SU-DHL-6 (cell line): ENCODE data around the gene ABTB1.

ENCODE experiments used
- H2AFZ ChIP-seq: fragments of 200-600 bp; sonication (generic); 2 replicates; pipeline ENCODE4 v1.6.1; 2014; ENCODE audit warnings: low read depth, mild to moderate bottlenecking, moderate library complexity, mixed read lengths, antibody characterized with exemption, low read length; ENCODE audit not compliant: severe bottlenecking
- H3F3A ChIP-seq: fragments of 200-600 bp; shearing (Covaris generic); 2 replicates; pipeline ENCODE4 v1.6.0; 2016; ENCODE audit warnings: antibody characterized with exemption, mild to moderate bottlenecking; ENCODE audit not compliant: insufficient read depth
- H3K27ac ChIP-seq: fragments of 200-600 bp; sonication (generic); 2 replicates; pipeline ENCODE4 v1.5.1; 2016; ENCODE audit warnings: low read depth, mild to moderate bottlenecking, low read length, moderate library complexity, mixed read lengths
- H3K27me3 ChIP-seq: fragments of 200-600 bp; sonication (generic), shearing (Covaris generic); 2 replicates; pipeline ENCODE4 v1.6.0; 2014; ENCODE audit warnings: mild to moderate bottlenecking, low read length
- H3K36me3 ChIP-seq: fragments of 200-600 bp; sonication (generic); 2 replicates; pipeline ENCODE4 v1.6.1; 2014; ENCODE audit warnings: mild to moderate bottlenecking, low read length, mixed read lengths
- H3K4me2 ChIP-seq: fragments of 300-600, 200-600 bp; shearing (Covaris generic), sonication (generic); 2 replicates; pipeline ENCODE4 v1.6.0; 2014; ENCODE audit warnings: low read length, low read depth, mild to moderate bottlenecking; ENCODE audit not compliant: poor library complexity, severe bottlenecking
- H3K4me3 ChIP-seq: fragments of 200-600 bp; sonication (generic); 2 replicates; pipeline ENCODE4 v1.5.1; 2014; ENCODE audit warnings: antibody characterized with exemption, low read length, mild to moderate bottlenecking, mixed read lengths; ENCODE audit not compliant: insufficient read depth, poor library complexity, severe bottlenecking
- H3K79me2 ChIP-seq: fragments of 200-600 bp; sonication (generic); 2 replicates; pipeline ENCODE4 v1.6.1; 2014; ENCODE audit warnings: mild to moderate bottlenecking, low read length, moderate library complexity; ENCODE audit not compliant: insufficient read depth
- H3K9ac ChIP-seq: fragments of 200-600 bp; sonication (generic); 2 replicates; pipeline ENCODE4 v1.7.0; 2014; ENCODE audit warnings: mild to moderate bottlenecking, low read length
- H3K9me2 ChIP-seq: fragments of 200-600 bp; sonication (generic); replicated peaks from 2 replicates; pipeline ENCODE4 v1.6.1; 2014; ENCODE audit warnings: low read length; ENCODE audit not compliant: insufficient read depth
- H3K9me3 ChIP-seq: fragments of 200-600 bp; sonication (generic); 2 replicates; pipeline ENCODE4 v1.6.1; 2014; ENCODE audit warnings: low read length, mixed read lengths; ENCODE audit not compliant: insufficient read depth
- H4K20me1 ChIP-seq: fragments of 200-600 bp; sonication (generic); 2 replicates; pipeline ENCODE4 v1.6.1; 2014; ENCODE audit warnings: low read depth, mild to moderate bottlenecking, antibody characterized with exemption, low read length, moderate library complexity, mixed read lengths
- CTCF ChIP-seq: fragments of 200-600 bp; sonication (generic); IDR thresholded peaks from one replicate; pipeline ENCODE4 v1.5.1; 2017; ENCODE audit warnings: antibody characterized with exemption, mild to moderate bottlenecking, low read length, moderate library complexity; ENCODE audit not compliant: insufficient read depth, poor library complexity, severe bottlenecking
- EZH2phosphoT487 ChIP-seq: fragments of 200-600 bp; sonication (generic), shearing (Covaris generic); conservative IDR thresholded peaks from 2 replicates; pipeline ENCODE4 v1.6.1; 2018; ENCODE audit warnings: mild to moderate bottlenecking, antibody characterized with exemption, low read length, moderate library complexity, mixed read lengths

ABTB1 gene

GRCh38 chr3:127674790-127675189, 2.0 kb downstream of the ABTB1 start:
- H3K4me2 ChIP-seq, result no peak overlapping the region
- no peak for TF ChIP-seq CTCF
- no peak for TF ChIP-seq EZH2phosphoT487

GRCh38 chr3:127675651-127676391, 3.1 kb downstream of the ABTB1 start:
- no peaks in the 10 kb centered on the region for H3F3A ChIP-seq
- H3K79me2 ChIP-seq, result no peaks in the 10 kb centered on the region
- no peak overlapping the region for H3K4me3 ChIP-seq
- no peaks in the 10 kb centered on the region for H3K36me3 ChIP-seq
- H3K9me3 ChIP-seq, result no peaks in the 10 kb centered on the region
- no peaks in the 10 kb centered on the region for H3K27me3 ChIP-seq
- no peak overlapping the region for H3K27ac ChIP-seq
- no peaks in the 10 kb centered on the region for H3K9me2 ChIP-seq
- H2AFZ ChIP-seq, result no peak overlapping the region
- H3K4me2 ChIP-seq, result no peak overlapping the region
- TF ChIP-seq EZH2phosphoT487 (no peak), CTCF (no peak)
- no peaks in the 10 kb centered on the region for H4K20me1 ChIP-seq
- no peak overlapping the region for H3K9ac ChIP-seq

More at GRCh38 chr3:127674790-127675189, 2.0 kb downstream of the ABTB1 start:
- Histone ChIP-seq H3K27ac (no peak overlapping the region), H3K36me3 (no peaks in the 10 kb centered on the region), H3K9me2 (no peaks in the 10 kb centered on the region), H3K27me3 (no peaks in the 10 kb centered on the region), H2AFZ (no peak overlapping the region), H3F3A (no peaks in the 10 kb centered on the region), H3K79me2 (no peaks in the 10 kb centered on the region), H3K9ac (no peak overlapping the region), H3K9me3 (no peaks in the 10 kb centered on the region), H3K4me3 (no peak overlapping the region), H4K20me1 (no peaks in the 10 kb centered on the region)

DNA sequence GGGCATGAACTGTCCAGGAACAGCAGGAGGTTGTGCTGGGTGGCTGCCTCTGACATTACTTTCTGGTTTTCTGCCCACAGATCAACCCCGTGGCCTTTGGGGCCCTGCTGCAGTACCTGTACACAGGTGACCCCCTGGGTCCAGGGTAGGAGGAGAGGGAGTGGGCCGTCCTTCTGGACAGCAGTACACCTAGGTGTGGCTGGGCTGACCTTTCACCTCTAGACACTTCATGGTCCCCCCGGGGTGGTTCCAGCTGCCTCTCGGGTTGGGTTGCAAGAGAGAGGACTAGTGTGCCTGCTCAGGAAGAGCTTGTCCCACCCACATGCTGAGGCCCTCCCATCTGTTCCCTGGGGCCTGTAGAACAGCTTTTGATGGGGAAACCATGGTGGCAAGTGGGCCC, 3.7 kb downstream of the ABTB1 start:
- Histone ChIP-seq H3K9ac (no peak overlapping the region), H3F3A (no peaks in the 10 kb centered on the region), H3K27me3 (no peaks in the 10 kb centered on the region), H3K36me3 (no peaks in the 10 kb centered on the region), H3K79me2 (no peaks in the 10 kb centered on the region), H2AFZ (no peak overlapping the region), H3K4me2 (no peak overlapping the region), H3K9me2 (no peaks in the 10 kb centered on the region), H3K27ac (no peak overlapping the region), H4K20me1 (no peaks in the 10 kb centered on the region), H3K9me3 (no peaks in the 10 kb centered on the region), H3K4me3 (no peak overlapping the region)
- no peak for TF ChIP-seq CTCF
- TF ChIP-seq EZH2phosphoT487, result no peak
